NCI-H82 treated with DMSO at 0.1 percent for 48 hours (cell line): Measurements from ENCODE around the gene B3GNT9.

Experiments
- DNase-seq: peaks from one replicate; lab custom pipeline; 2025; ENCODE audit not compliant: unreplicated experiment; lab: John Stamatoyannopoulos, UW

The B3GNT9 gene

DNA sequence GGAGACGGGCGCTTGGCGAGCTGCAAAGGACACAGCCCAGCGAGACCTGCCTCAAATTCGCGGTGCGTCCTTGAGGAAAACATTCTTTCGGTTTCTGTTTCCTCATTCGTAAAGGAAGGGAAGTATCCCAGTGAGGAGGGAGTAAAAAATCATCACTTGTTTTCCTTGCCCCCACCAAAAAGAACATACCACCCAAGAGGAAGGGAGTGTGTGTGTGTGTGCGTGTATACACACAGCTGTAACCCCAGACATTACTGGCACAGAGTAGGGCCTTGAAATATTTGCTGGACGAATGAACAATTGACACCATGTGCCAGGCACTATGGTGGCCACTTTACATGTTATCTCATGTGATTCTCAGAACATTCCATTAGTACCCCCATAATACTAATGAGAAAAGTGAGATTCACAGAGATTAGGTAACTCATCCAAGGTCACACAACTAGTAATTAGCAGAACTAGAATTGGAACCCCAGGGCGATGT, 34.9 kb upstream of the B3GNT9 start:
- DNase-seq, result no peak

DNA sequence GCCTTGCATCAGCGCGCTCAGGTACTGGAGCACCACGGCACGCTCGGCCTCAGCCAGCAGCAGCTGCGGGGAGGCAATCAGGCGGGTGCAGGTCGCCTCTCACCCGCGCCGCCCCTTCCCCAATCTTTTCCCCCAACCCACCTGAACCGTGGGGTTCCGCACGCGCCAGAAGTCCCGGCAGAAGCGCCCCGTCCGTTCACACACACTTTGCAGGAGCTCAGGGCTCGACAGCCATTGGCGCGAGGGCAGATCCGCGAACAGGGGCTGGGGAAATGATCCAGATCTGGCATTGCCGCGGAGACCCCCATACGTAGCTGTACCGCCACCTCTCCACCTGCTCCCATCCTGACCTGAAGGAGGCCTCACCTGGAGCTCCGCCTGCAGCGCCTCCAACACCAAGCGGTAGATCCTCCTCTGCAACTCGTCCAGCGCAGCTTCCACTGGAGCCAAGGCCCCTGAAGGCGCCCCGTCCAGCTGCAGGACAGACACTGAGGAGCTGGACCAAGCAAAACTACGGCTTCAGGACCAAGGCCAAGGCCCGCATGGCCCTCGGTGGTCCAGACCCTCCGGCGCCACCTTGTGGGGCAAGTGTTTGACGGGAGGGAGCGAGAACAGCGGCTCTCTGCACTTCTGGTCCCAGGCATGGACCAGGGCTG, 34.3 kb upstream of the B3GNT9 start:
- peak; percentile 35 for DNase-seq

DNA sequence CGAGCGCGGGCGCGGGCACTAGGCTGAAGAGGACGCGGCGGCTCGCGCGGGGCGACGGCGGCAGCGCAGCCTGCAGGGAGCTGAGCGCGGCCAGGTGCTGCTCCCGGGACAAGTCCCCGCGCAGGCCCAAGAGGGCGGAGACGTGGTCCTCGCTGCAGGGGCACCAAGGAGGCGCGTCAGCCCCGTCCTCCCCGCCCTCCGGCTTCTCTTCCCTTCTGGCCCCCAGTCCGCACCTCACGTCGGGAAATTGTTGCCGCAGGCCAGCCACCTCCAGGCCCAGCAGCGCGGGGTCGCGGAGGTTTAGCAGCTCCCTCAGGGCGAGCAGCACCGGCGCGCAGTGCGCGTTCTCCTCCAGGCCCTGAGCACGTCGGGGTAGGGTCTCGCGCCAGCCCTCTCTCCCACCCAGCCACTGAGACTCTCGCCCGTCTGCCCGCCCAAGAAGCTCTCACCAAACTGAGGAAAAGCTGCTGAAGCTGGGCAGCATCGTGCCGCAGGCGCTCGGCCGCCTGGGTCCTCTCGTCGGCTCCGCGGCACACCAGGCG, 33.7 kb upstream of the B3GNT9 start:
- DNase-seq, result no peak

DNA sequence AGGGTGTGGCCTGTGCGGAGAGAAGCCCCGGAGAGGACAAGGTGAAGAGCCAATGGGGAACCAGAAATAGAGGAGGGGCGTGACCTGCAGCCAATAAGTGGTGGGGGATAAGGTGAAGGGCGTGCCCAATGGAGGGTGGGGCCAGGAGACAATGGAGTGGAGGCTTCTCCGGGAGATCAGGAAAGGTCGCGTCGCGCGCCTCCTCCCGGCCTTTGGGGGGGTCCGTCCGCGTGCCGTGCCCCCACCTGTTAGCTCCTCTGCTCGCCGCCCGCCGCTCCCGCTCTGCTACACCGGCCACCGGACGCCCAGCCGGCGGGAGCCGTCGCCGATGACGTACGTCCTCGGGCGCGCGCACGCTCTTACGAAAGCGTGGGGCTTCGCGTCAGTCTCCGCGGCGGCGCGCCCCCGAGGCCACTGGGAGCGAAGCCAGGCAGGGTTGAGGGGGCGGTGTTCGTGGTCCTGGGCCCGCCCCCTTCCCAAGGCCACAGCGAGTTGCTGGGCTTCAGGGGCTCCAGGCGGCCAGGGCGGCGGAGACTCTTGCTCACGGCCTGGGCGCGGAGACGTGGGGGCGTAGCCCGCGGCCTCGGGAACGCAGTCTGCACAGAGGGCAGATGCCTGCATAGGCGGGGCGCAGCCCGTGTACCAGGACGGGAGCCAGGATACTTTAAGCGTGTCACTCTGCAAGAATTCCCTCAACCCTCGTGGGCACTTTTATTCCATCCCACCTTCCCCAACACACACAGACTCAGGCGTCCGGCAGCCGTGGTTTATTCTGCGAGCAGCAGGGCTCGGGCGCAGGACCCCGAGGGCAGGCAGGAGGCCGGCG, 33.0 kb upstream of the B3GNT9 start, which contains the start of gene MATCAP1:
TSS of gene MATCAP1 (minus strand) at position 337 of the 826 bp plus-strand sequence. CDS start 3,353 bp downstream, outside the sequence.
- peak; percentile 96 for DNase-seq

DNA sequence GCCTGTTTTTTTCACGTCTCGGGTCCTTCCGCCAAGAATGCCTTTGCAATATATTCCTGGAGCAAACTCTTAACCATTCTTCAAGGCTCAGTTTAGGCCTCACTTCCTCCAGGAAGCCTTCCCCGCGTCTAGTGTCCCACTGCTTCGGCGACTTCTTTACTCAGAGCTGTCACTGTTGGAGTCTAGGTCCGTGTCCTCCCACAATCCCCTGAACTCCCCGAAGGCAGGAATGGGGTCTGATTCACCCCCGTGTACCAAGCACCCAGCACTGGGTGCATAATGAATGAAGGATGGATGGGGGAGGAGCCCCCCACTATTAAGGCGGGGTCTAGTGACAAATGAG, 32.5 kb upstream of the B3GNT9 start:
- DNase-seq, result no peak

DNA sequence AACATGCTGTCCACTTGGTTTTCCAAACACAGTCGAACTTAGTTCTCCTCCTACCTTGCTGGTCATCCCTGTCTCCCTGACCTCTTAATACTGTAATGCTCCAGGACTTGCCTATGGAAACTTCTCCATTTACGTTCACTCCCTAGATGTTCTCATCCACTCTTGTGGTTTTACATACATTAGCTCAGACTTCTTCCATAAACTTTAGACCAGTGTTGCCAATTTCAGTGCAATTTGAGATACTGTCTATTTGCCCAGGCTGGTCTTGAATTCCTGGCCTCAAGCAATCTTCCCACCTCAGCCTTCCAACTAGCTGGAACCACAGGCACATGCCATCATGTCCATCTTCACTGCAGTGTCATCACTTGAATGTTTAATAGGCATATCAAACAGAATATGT, 31.5 kb upstream of the B3GNT9 start:
- no peak for DNase-seq

DNA sequence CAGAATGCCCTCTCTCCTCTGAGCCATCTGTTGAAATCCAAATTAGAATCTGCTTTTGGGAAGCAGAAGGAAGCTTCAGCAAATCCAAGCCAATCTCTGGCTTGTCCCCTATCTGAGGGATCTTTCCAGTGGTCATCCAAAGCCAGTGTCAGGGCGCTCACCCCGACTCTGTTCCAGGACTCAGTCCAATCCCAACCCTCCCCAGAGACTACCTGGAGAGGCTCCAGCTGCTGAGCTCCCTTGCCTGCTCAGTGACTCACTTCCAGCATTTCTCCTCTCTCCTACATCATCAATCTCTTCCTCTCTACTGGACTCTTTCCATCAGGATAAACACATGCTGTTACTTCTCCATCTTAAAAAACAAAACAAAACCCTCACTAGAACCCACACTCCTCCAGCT, 30.5 kb upstream of the B3GNT9 start:
- no peak for DNase-seq

DNA sequence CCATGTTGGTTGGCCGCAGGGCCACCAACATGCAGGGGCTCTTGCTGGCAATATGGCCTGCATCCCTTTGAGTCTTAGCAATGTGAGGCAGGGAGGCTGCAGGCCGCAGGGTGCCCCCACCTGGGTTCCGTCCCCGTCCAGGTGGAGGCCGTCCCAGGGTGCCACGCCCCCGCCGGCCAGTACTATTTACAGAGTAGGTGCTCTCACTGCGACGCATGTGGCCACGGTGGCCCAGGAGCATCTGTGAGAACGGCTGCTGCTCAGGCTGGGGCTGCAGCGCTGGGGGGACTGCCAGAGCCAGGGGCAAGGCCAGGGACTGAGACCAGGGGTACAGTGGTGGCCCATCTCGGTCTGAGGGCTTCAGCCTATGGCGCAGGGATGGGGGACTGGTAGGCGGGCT, 29.4 kb upstream of the B3GNT9 start:
- DNase-seq, result no peak

DNA sequence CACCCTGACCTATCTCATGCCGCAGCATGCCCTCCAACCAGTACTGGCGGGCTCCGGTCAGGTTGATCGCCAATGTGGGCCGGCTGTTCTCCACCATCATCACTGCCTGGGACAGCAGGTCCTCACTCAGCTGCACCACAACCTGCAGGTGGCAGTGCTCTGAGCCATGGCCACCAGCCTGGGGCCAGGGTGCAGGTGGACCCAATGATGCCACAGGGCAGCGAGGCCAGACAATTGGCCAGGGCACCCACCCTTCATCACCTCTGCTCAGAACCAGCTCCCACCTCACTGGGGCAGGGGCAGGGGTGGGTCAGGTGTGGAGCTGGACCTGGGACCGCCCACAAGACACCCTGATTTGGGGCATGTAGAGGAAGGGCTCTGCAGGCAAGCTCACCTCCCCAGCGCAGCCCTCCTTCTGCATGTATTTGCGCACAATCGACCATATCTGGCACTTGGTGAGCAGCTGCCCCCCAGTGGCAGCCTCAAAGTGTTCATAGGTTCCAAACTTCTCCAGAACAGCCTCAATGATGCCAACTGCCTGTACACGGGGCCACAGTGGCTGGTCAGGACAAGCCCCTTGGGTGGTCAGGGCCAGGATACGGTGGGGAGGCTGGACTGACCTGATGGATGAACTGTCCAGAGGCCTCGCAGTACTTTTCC, 28.8 kb upstream of the B3GNT9 start:
- DNase-seq, result no peak

DNA sequence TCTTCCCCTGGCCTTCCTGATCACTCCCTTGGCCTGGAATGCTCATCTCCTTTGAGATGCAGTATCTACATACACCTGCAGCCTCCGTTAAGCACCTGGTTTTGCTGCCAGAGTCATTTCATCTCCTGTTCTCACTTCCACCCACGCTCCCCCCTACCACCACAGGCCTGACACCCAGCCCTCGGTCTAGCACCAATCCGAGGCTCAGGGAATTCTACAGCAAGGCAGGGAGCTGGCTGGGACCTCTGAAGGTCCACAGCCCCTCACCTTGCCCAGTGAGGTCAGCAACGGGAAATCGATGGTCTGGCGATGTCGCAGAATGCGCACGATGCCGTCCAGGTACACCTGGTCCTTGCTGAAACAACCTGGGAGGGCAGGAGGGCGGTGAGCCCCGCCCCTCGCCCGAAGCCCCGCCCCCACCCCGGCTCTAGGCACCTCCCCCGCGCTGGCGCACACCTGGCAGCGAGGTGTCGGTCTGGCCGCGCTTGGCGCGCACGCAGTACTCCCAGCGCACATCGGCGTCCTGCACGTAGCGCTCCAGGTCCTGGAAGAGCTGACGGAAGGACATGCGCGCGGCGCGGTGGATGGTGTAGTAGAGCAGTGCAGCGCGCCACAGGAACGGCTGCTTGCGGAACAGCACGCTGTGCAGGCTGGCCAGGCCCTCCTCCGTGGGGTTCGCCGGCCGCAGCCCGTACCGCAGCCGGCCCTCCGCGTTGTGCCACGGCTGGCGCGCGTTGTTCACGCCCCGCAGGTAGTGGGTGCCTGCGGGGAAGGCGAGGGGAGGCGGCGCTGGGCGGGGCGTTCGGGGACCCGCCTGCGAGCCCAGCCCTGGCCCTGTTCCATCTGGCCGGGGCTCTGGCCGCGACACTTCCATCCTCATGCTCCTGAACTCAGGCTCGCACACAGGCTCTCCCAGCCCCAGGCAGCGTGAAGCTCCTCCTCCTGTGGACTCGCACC, 27.2 kb upstream of the B3GNT9 start:
- no peak for DNase-seq

DNA sequence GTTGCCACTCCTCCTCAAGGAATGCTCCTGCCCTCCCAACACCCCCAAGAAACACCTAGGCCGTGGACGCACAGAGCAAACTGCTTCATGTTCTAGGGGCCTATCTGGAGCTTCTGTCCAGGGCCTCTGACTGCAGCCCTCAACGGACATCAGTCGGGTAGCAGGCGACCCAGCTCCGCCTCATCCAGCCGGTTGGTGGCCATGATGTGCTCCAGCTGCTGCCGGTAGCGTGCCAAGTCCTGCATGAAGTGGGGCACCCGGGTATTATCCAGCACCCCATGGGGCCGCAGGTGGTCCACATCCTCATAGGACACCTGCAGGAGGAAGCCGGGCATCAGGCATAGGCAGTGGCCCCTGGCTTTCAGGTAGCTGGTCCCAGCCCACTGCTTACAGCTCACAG, 25.9 kb upstream of the B3GNT9 start:
- DNase-seq, result no peak

DNA sequence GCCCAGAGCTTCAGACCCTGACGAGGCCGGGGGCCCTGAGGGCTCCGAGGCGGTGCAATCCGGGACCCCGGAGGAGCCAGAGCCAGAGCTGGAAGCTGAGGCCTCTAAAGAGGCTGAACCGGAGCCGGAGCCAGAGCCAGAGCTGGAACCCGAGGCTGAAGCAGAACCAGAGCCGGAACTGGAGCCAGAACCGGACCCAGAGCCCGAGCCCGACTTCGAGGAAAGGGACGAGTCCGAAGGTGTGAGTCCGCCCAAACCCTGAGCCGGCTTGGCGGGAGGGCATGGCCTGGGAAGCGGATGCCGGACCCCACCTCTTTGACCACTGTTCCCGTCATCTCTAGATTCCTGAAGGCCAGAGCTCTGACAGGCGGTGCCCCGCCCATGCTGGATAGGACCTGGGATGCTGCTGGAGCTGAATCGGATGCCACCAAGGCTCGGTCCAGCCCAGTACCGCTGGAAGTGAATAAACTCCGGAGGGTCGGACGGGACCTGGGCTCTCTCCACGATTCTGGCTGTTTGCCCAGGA, 24.0 kb upstream of the B3GNT9 start:
- no peak for DNase-seq

DNA sequence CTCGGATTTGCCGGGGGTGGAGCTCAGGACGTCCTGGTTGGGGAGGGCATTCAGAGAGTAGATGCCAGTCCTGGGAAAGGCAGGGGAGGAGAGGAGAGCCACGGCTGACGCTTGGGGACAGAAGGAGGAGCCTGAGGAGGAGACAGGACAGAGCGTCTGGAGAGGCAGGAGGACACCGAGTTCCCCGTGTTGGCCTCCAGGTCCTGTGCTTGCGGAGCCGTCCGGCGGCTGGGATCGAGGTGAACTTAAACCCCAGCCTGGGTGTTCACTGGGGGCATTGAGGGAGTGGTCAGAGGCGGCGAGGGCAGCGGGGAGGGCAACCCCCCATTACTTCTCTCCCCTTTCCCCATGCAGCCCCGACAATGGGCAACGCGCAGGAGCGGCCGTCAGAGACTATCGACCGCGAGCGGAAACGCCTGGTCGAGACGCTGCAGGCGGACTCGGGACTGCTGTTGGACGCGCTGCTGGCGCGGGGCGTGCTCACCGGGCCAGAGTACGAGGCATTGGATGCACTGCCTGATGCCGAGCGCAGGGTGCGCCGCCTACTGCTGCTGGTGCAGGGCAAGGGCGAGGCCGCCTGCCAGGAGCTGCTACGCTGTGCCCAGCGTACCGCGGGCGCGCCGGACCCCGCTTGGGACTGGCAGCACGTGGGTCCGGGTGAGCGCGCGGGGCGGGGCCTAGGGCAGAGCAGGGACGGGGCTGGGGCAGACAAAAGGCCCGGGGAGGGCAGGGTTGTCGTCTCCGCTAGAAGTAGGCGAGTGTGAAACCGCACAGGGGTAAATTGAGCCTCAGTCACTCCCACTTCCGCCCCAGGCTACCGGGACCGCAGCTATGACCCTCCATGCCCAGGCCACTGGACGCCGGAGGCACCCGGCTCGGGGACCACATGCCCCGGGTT, 23.3 kb upstream of the B3GNT9 start:
- DNase-seq, result no peak

DNA sequence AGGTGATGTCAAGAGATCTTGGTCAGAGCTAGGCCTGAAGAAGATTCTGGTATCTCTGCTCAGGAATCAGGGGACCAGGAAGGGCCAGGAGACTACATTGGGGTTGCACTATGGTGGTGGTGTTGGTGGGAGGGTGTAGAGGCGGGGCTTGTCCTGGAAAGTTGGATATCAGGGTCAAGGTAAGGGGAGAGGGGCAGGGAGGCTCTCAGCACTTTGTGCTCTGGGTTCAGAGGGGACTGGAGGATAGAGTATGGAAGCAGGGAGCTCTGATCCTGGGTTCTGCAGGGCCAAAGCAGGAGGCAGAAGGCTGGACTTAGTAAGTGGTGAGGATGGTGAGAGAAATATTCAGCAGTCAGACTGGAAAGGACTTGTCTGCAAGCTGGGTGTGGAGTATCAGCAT, 22.5 kb upstream of the B3GNT9 start:
- no peak for DNase-seq

DNA sequence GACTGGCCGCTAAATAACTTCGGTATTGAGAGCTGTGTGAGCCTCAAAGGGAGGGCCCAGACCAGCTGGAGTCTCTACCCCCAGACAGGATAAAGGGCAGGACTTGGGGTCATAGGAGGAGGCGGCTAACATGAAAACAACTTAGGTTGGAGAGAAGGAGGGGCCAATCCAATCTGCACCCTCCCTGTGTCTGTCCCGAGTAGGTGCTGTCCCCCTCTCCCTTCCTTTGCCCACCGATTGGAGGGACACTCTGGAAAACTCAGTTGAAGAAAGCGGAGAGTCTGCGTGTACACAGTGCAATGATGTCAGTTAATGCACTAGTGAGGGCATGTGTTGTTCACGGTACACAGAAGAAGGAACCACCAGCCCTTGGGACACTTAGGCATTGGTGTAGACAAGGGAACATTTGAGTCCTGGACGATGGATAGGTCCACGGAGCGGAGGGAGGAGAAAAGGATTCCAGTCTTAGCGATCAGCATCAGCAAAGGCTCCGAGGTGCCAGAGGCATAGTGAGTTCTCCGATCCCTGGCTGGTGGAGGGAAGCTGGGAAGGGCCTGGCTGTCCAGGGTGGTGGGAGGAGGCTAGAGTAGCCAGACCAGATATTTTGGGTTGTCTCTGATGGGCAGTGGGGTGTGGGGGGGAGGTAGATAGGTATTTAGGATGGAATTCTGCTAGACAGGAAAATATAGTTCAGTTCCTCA, 20.3 kb upstream of the B3GNT9 start:
- no peak for DNase-seq

DNA sequence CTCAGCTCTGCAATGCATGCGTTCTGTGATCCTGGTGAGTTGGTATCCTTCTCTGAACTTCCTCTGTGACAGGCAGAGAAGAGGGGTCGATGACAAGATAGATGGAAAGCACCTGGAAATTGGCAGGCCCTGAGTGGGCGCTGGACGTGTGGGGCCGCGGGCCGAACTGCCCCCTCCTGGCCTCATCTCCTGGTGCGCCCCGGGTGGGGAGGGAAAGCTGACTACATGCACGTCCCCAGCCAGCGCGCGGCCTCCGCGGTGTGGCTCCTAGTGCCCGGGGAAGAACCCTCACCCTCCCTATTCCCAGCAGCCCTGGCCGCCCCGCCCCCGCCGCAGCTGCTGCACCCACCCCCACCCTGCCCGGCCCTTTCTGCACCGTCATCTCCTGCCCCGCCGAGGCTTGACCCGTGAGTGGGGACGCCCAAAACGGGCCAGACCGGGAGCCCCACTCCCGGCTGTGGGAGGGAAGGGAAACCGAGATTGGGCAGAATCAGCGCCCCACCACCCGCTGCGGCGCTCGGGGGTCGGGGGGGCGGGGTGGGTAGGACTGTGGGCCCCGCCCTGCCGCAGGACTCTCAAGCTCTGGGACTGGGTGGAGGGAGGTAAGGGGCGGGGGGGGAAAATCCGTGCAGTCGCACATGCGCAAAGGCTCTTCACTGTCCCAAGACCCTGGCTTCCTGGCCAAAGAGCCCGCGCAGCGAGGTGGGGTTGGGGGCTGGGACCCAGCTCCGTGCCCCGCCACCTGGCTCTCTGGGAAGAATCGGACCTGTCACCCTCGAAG, 19.6 kb upstream of the B3GNT9 start, which contains the start of gene NOL3:
TSS of gene NOL3 (plus strand) at position 371 of the 781 bp plus-strand sequence.
- peak; percentile 78 for DNase-seq

DNA sequence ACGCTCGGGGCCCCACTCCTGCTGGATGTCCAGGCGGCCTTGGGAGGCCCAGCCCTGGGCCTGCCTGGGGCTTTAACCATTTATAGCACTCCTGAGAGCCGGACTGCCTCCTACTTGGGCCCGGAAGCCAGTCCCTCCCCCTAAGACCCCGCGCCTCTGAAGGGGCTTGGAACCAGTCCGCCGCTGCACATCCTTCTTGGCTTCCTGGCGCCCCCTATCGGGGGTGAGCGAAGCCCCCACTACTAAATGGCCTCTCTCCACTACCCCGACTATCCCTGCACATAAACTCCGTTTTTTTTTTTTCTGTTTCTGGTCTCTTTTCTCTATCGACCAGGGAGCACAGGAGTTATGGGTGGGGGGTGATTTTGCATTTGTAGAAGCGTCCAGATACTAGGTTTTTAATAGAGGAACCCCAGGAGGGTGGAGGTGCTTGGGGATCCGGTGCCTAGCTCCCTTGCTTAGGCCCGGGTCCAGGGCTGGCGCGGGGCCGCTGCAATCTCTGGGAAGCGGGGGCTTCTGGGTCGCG, 18.9 kb upstream of the B3GNT9 start:
- peak; percentile 31 for DNase-seq
